ENCODE data around the gene SH3RF1.

The SH3RF1 gene

GRCh38 chr4:169079942-169080827, 190.6 kb downstream of the SH3RF1 start:
- DNase-seq (ENCODE audit: low read depth in 3 of 3, low spot score in 1 of 3): no peak

- DNase-seq (ENCODE audit: low read depth in 3 of 3, low spot score in 1 of 3): no peak
Measured at GRCh38 chr4:169074117-169074516, 196.6 kb downstream of the SH3RF1 start.

DNA sequence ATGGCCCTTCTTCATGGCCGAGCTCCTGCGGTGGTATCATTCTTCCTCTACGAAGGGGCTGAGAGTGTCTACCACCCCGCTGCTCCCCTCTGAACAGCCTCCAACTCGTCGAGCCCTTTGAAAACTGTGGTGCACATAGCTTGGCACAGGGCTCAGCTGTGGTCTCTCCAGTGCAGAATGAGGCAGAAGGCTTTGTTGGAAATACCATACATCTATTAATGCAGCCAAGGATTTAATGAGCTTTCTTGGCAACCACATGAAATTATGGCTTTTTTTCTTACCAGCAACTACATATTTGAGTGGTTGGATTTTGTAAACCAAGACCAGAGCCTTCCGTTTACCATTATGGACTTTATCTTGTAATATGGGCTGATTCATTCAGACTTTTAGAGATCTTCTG, 199.0 kb downstream of the SH3RF1 start:
- no peak for DNase-seq (ENCODE audit: low read depth in 3 of 3, low spot score in 1 of 3)

DNA sequence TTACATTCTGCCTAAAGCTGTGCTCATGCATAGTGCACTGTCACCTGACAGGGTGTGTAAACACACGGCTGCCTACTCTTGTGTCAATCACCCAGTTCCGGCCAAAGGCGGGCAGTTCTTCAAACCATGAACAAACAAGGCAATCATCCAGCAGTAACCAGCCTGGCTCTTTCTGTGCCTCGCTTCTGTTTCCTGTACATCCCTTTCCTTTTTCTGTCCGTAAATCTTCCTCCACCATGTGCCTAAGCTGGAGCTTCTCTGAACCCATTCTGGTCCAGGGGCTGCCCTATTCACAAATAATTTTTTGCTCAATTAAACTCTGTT, 199.9 kb downstream of the SH3RF1 start:
- DNase-seq (ENCODE audit: low read depth in 3 of 3, low spot score in 1 of 3): no peak

- DNase-seq (ENCODE audit: low read depth in 3 of 3, low spot score in 1 of 3): no peak
Measured at GRCh38 chr4:169070071-169070894, 200.5 kb downstream of the SH3RF1 start.

- no peak for DNase-seq (ENCODE audit: low read depth in 3 of 3, low spot score in 1 of 3)
Measured at GRCh38 chr4:169068423-169068822, 202.3 kb downstream of the SH3RF1 start.

DNA sequence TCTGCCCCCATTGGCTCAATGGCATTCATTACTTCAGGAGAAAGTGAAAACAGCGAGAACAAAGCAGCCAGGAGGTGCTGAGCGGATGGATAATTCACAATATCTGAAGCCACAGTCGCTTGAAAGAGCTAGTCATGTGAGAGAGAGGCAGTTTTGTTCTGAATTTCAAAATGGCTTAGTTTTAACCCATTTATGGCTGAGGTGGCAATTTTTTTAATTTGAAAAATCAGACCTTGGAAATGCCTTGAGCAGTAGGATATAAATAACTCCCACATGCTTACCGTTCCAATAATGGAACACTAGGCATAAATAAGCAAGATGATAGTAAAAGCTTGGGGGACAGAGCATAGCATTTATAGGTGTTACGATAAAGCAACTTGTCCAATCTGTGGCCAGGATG, 203.8 kb downstream of the SH3RF1 start:
- DNase-seq (ENCODE audit: low read depth in 3 of 3, low spot score in 1 of 3): no peak

GRCh38 chr4:169064296-169064695, 206.5 kb downstream of the SH3RF1 start:
- DNase-seq (ENCODE audit: low read depth in 3 of 3, low spot score in 1 of 3): no peak

- DNase-seq (ENCODE audit: low read depth in 3 of 3, low spot score in 1 of 3): no peak
Measured at GRCh38 chr4:169063441-169063840, 207.3 kb downstream of the SH3RF1 start.

- no peak for DNase-seq (ENCODE audit: low read depth in 3 of 3, low spot score in 1 of 3)
Measured at GRCh38 chr4:169062897-169063244, 207.9 kb downstream of the SH3RF1 start.

DNA sequence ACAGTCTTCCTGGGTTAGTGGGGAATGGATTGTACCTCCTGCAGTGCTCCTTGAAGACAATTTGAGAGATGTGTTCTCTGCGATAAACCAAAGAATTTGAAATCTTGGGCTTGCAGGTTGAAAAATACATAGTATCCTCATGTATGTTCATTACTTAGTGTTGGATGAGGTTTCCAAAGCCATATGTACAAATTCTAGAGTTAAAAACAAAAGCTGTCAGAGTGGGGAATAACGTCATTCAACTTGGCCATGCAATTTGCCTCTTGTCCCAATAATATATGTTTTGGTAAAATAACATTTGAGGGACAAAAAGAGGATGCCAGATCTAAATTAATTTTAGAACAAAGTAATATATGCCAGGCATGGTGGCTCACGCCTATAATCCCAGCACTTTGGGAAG, 209.4 kb downstream of the SH3RF1 start:
- no peak for DNase-seq (ENCODE audit: low read depth in 3 of 3, low spot score in 1 of 3)

DNA sequence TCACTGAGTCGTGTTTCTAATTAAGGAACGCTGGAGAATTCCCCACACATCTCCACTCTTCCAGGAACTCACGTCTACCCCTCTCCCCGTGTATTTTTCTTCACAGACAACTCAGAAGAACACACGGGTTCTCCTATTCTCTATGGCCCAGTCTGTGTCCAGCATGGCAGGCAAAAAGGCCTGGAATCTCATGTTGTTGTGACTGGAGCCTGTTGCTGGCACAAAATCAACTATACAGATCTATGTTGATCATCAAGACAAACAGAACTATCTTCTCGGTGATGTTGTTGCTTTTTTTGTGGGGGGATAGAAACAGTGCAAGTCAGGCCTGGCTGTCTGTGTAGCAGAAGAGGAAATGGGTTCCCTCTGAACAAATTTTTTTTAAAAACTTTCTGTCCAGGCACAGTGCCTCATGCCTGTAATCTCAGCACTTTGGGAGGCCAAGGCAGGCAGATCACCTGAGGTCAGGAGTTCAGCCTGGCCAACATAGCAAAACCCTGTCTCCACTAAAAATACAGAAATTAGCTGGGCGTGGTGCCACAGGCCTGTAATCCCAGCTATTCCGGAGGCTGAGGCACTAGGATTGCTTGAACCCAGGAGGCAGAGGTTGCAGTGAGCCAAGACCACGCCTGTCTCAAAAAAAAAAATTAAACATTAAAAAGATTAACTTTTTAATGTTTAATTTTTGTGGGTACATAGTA, 210.2 kb downstream of the SH3RF1 start:
- DNase-seq (ENCODE audit: low read depth in 3 of 3, low spot score in 1 of 3): no peak

DNA sequence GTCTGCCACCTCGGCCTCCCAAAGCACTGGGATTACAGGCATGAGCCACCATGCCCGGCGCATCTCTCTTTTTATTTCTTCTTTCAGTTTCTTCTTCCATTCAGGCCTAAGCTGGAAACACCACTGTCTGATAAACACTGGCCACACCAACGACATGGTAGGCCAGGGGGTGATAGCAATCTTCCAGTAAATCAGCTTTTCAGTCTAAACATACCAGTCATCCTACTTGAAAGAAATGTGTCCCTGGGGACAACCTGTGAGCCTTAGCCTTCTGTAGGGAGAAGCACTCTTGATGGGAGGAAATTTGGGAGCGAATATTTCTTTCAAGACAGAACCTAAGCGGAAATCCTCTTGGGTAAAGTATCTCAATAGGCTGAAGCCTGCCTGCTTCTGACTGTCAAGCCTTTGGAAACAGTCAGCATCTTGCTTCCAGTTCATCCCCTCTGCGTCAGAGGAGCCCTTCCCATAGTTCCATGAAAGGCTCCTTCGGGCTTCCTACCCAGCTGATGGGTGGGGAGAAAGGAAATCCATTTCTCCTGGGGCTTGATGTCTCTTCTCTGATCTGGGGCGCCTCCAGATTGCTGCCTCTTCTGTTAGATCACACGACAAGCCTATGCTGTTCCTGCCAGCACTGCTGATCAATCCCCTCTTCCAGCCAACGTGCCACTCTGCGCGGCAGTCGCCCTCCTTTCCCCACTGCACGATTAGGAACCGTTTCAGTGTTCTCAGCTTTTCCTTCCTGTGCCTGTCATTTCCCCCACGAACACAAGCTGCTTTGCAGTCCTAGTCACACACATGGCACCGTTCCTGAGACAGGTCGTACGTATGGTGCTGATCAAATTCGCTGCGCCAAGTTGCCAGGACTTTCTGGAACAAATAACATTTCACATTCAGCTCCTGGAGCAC, 211.2 kb downstream of the SH3RF1 start:
- no peak for DNase-seq (ENCODE audit: low read depth in 3 of 3, low spot score in 1 of 3)

- DNase-seq (ENCODE audit: low read depth in 3 of 3, low spot score in 1 of 3): no peak
Measured at GRCh38 chr4:169058312-169058711, 212.4 kb downstream of the SH3RF1 start.

DNA sequence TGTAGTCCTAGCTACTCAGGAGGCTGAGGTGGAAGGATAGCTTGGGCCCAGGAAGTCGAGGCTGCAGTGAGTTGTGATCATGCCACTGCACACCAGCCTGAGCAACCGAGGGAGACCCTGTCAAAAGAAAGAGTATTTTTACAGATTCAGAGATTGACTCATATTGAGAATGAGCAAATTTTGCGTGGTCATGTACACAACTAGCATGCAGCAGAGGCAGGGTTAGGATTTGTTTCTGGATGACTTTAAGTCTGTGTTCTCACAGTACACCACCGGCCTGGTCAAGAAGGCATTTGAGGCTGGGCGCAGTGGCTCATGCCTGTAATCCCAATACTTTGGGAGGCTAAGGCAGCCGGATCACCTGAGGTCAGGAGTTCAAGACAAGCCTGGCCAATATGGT, 215.9 kb downstream of the SH3RF1 start:
- no peak for DNase-seq (ENCODE audit: low read depth in 3 of 3, low spot score in 1 of 3)

DNA sequence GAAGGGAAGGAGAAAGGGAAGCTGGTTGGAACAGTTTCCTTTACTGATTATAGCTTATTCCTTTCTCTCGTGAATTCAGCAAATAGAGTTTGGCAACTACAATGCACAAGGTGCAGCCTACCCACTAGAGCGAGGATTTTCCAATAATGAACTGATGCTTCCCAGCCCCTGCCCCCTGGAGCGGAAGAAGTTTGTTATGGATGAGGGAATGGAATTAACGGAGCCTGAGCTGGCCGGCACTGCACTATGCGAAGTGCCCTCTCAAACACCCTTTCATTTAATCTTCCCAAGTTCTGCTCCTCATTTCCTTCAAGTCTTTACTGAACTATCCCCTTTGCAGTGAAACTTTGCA, 218.2 kb downstream of the SH3RF1 start:
- DNase-seq (ENCODE audit: low read depth in 3 of 3, low spot score in 1 of 3): no peak

GRCh38 chr4:169051761-169052593, 218.8 kb downstream of the SH3RF1 start:
- DNase-seq (ENCODE audit: low read depth in 3 of 3, low spot score in 1 of 3): no peak

DNA sequence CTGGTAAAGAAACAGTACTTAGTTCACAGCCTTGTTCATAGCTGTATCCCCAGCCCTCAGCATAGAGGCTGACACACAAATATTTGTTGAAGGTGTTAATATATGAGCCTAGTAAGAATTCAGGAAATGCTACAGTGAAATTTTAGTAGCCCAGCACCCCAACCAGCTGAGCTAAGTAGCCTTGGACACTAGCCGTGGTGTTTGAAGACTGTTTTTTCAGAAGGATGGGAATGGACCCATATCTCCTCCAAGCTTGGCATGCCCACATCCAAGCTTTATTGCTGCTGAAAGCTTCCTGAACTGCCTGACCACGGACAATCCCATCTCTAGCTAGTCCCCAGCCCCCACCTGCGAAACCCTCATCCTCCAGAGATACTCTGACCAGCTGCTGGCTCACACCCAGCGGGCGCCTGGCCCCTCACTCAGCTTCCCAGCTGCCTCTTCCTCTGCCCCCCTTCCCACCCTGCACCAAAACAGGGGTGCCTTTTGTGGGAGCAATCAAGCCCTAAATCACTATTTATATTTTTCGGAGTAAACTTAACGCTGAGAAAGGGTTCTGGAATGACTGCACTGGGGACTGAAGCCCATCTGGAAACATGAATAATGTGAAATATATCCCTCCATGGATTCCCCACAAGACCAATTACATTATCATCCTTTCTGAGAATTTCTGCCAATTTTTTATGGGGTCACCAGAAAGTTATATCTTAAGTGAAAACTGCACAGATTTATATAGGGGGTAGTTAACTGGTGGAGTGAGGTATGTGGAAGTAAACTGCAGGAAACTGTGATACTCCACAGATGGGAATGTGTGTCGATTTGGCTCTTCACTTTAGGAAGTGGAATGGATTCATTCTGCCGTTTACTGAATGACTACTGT, 219.6 kb downstream of the SH3RF1 start:
- no peak for DNase-seq (ENCODE audit: low read depth in 3 of 3, low spot score in 1 of 3)

- no peak for DNase-seq (ENCODE audit: low read depth in 3 of 3, low spot score in 1 of 3)
Measured at GRCh38 chr4:169050284-169050683, 220.5 kb downstream of the SH3RF1 start.

All from stimulated activated CD4-positive, alpha-beta T cell treated with anti-CD3 and anti-CD28 coated beads, TNF-alpha, amount 100 ng/mL, for 1 hour (primary cell).